Neural cell (in vitro differentiated cells): ENCODE measurements around the gene PCDH9. TPM values are rescaled to one million over a fixed set of nuclear protein-coding genes. Genes with fewer than 3 reads are reported as not detected.
A peak's percentile ranks its signal among the peaks of the same experiment; 100 is the strongest.

Source experiments
- H2AFZ ChIP-seq: fragments of 200-600, 300-800 bp; sonication (generic), shearing (Covaris generic); 2 replicates; pipeline ENCODE4 v1.6.0; 2014; ENCODE audit warnings: low read depth, mild to moderate bottlenecking, antibody characterized with exemption, low read length, moderate library complexity
- H3F3A ChIP-seq: fragments of 200-600 bp; shearing (Covaris generic); 2 replicates; pipeline ENCODE4 v1.6.1; 2016; ENCODE audit warnings: mild to moderate bottlenecking, moderate library complexity, mixed read lengths, antibody characterized with exemption, low read length; ENCODE audit not compliant: insufficient read depth, poor library complexity, severe bottlenecking
- H3K27ac ChIP-seq: fragments of 200-600, 300-800 bp; sonication (generic), shearing (Covaris generic); 2 replicates; pipeline ENCODE4 v1.5.1; 2014; ENCODE audit warnings: mild to moderate bottlenecking, low read length, moderate library complexity
- H3K27me3 ChIP-seq: fragments of 300-800, 200-600 bp; sonication (generic), shearing (Covaris generic); 2 replicates; pipeline ENCODE4 v1.6.0; 2014; ENCODE audit warnings: mild to moderate bottlenecking, low read depth, low read length, moderate library complexity; ENCODE audit not compliant: insufficient read depth
- H3K36me3 ChIP-seq: fragments of 300-800, 200-600 bp; sonication (generic), shearing (Covaris generic); 2 replicates; pipeline ENCODE4 v1.5.1; 2014; ENCODE audit warnings: mild to moderate bottlenecking, antibody characterized with exemption, low read length, moderate library complexity; ENCODE audit not compliant: insufficient read depth
- H3K4me2 ChIP-seq: fragments of 300-800, 200-600 bp; sonication (generic), shearing (Covaris generic); 2 replicates; pipeline ENCODE4 v1.6.0; 2014; ENCODE audit warnings: mild to moderate bottlenecking, low read length
- H3K4me3 ChIP-seq: fragments of 300-800, 200-600 bp; sonication (generic), shearing (Covaris generic); 2 replicates; pipeline ENCODE4 v1.5.1; 2014; ENCODE audit warnings: mild to moderate bottlenecking, low read length, moderate library complexity
- H3K79me2 ChIP-seq: fragments of 200-600 bp; shearing (Covaris generic); replicated peaks from 2 replicates; pipeline ENCODE4 v1.6.0; 2014; ENCODE audit warnings: mild to moderate bottlenecking, low read length, moderate library complexity; ENCODE audit not compliant: insufficient read depth
- H3K9ac ChIP-seq: fragments of 300-800, 200-600 bp; sonication (generic), shearing (Covaris generic); 2 replicates; pipeline ENCODE4 v1.6.1; 2016; ENCODE audit warnings: mild to moderate bottlenecking, low read length, mixed read lengths
- H3K9me2 ChIP-seq: fragments of 200-600 bp; shearing (Covaris generic); 2 replicates; pipeline ENCODE4 v1.6.1; 2016; ENCODE audit warnings: mild to moderate bottlenecking, low read length, mixed read lengths; ENCODE audit not compliant: insufficient read depth
- H3K9me3 ChIP-seq: fragments of 200-600, 300-800 bp; sonication (generic), shearing (Covaris generic); 2 replicates; pipeline ENCODE4 v1.6.1; 2016; ENCODE audit warnings: mild to moderate bottlenecking, mixed run types, low read length, moderate library complexity, mixed read lengths
- H4K20me1 ChIP-seq: fragments of 200-600 bp; shearing (Covaris generic); 2 replicates; pipeline ENCODE4 v1.6.1; 2016; ENCODE audit warnings: mild to moderate bottlenecking, mixed run types; ENCODE audit not compliant: insufficient read depth
- EP300 ChIP-seq: fragments of 450-650 bp; conservative IDR thresholded peaks from 2 replicates; pipeline ENCODE4 v1.6.1; 2014; ENCODE audit warnings: antibody characterized with exemption, mild to moderate bottlenecking, moderate library complexity; ENCODE audit not compliant: poor library complexity, severe bottlenecking
- EZH2 ChIP-seq: fragments of 200-600, 300-800 bp; shearing (Covaris generic), sonication (generic); IDR thresholded peaks from 2 replicates; pipeline ENCODE4 v1.6.1; 2014; ENCODE audit warnings: antibody characterized with exemption, low read length, borderline replicate concordance, mild to moderate bottlenecking; ENCODE audit not compliant: insufficient read depth, poor library complexity, severe bottlenecking
- MXI1 ChIP-seq: fragments of 450-650 bp; conservative IDR thresholded peaks from 2 replicates; pipeline ENCODE4 v1.6.1; 2014; ENCODE audit warnings: antibody characterized with exemption, mild to moderate bottlenecking; ENCODE audit not compliant: poor library complexity, severe bottlenecking
- POLR2AphosphoS5 ChIP-seq: IDR thresholded peaks from 2 replicates; pipeline ENCODE4 v1.6.1; 2012
- RAD21 ChIP-seq: fragments of 450-650 bp; conservative IDR thresholded peaks from 2 replicates; pipeline ENCODE4 v1.6.1; 2014; ENCODE audit warnings: antibody characterized with exemption, mild to moderate bottlenecking, moderate library complexity
- SMC3 ChIP-seq: fragments of 450-650 bp; conservative IDR thresholded peaks from 2 replicates; pipeline ENCODE4 v1.6.1; 2014; ENCODE audit warnings: antibody characterized with exemption, mild to moderate bottlenecking, moderate library complexity; ENCODE audit not compliant: poor library complexity
- TAF1 ChIP-seq: IDR thresholded peaks from 2 replicates; pipeline ENCODE4 v1.6.1; 2012; ENCODE audit warnings: low read depth
- polyA plus RNA-seq: library from polyadenylated mRNA; depleted of rRNA; stranded (reverse); fragments of >200 nt; gene quantifications from 2 replicates; pipeline ENCODE4 v1.2.3, GENCODE V29; 2014
- TF ChIP-seq, protein P1 (sequence below): IDR thresholded peaks from 2 replicates; pipeline ENCODE4 v1.6.1; 2012; ENCODE audit warnings: borderline replicate concordance
- TF ChIP-seq, protein P2 (sequence below): fragments of 450-650 bp; IDR thresholded peaks from 2 replicates; pipeline ENCODE4 v1.5.1; 2014; ENCODE audit warnings: antibody characterized with exemption, mild to moderate bottlenecking, moderate library complexity; ENCODE audit not compliant: poor library complexity, severe bottlenecking

PCDH9 gene
- polyA plus RNA-seq, 1 donor from 2014 or later = 4.6 TPM

DNA sequence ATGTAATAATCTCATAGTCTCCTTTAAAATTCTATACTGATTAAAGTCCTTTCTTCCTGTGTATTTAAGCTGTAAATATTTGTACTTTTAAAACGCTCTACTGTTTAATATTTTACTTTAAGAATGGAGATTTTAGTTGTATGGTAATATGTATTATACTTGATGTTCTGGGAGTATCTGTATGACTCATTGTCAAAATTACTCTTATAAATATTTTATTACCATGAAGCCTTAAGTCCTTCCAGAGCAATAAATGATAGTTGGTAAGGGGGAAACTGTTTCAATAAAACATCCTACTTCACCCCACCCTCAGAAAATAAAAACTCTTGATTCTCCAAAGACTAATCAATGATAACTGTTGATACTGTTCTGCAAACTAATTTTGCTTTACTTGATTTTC is 6.4 kb downstream of the PCDH9 start:
- TF ChIP-seq SMC3 (no peak), EP300 (no peak), EZH2 (no peak), TAF1 (no peak), RAD21 (no peak), POLR2AphosphoS5 (no peak)
- TF ChIP-seq, protein P1, sequence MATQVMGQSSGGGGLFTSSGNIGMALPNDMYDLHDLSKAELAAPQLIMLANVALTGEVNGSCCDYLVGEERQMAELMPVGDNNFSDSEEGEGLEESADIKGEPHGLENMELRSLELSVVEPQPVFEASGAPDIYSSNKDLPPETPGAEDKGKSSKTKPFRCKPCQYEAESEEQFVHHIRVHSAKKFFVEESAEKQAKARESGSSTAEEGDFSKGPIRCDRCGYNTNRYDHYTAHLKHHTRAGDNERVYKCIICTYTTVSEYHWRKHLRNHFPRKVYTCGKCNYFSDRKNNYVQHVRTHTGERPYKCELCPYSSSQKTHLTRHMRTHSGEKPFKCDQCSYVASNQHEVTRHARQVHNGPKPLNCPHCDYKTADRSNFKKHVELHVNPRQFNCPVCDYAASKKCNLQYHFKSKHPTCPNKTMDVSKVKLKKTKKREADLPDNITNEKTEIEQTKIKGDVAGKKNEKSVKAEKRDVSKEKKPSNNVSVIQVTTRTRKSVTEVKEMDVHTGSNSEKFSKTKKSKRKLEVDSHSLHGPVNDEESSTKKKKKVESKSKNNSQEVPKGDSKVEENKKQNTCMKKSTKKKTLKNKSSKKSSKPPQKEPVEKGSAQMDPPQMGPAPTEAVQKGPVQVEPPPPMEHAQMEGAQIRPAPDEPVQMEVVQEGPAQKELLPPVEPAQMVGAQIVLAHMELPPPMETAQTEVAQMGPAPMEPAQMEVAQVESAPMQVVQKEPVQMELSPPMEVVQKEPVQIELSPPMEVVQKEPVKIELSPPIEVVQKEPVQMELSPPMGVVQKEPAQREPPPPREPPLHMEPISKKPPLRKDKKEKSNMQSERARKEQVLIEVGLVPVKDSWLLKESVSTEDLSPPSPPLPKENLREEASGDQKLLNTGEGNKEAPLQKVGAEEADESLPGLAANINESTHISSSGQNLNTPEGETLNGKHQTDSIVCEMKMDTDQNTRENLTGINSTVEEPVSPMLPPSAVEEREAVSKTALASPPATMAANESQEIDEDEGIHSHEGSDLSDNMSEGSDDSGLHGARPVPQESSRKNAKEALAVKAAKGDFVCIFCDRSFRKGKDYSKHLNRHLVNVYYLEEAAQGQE = no peak
- TF ChIP-seq, protein P2, sequence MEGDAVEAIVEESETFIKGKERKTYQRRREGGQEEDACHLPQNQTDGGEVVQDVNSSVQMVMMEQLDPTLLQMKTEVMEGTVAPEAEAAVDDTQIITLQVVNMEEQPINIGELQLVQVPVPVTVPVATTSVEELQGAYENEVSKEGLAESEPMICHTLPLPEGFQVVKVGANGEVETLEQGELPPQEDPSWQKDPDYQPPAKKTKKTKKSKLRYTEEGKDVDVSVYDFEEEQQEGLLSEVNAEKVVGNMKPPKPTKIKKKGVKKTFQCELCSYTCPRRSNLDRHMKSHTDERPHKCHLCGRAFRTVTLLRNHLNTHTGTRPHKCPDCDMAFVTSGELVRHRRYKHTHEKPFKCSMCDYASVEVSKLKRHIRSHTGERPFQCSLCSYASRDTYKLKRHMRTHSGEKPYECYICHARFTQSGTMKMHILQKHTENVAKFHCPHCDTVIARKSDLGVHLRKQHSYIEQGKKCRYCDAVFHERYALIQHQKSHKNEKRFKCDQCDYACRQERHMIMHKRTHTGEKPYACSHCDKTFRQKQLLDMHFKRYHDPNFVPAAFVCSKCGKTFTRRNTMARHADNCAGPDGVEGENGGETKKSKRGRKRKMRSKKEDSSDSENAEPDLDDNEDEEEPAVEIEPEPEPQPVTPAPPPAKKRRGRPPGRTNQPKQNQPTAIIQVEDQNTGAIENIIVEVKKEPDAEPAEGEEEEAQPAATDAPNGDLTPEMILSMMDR = no peak
- Histone ChIP-seq H3K27me3 (no peaks in the 10 kb centered on the region), H3K4me3 (peak overlapping the region; percentile 43), H2AFZ (no peak overlapping the region), H3K27ac (no peak overlapping the region), H3F3A (no peaks in the 10 kb centered on the region), H3K9ac (no peak overlapping the region), H3K9me2 (no peaks in the 10 kb centered on the region), H3K4me2 (no peak overlapping the region), H3K9me3 (no peaks in the 10 kb centered on the region), H3K79me2 (peaks cover 7% of the 10 kb centered on the region), H3K36me3 (no peaks in the 10 kb centered on the region), H4K20me1 (no peaks in the 10 kb centered on the region)

DNA sequence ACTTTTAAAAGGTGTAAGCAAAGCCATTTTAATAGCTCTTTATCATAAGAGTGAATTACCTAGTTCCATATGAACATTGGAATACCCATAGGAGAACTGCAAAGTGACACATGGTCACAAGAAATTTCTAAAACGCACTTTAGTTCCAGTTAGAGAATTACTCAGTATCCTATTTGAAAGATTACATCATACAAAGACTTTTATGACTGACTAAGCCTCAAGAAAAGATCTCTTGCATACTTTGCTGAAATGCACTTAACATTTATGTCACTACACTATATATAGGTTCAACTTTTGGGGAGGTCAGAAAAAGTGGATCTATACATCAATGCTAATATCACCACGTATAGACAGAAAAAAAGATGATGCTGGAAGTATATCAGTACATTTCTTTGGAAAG is 7.1 kb downstream of the PCDH9 start:
- no peaks in the 10 kb centered on the region for H3K9me3 ChIP-seq
- H3K4me2 ChIP-seq = no peak overlapping the region
- peaks cover under 1% of the 10 kb centered on the region for H3K79me2 ChIP-seq
- no peaks in the 10 kb centered on the region for H3K27me3 ChIP-seq
- no peak overlapping the region for H2AFZ ChIP-seq
- H3K27ac ChIP-seq = no peak overlapping the region
- H4K20me1 ChIP-seq = no peaks in the 10 kb centered on the region
- H3K4me3 ChIP-seq = peak overlapping the region; percentile 43
- H3F3A ChIP-seq = no peaks in the 10 kb centered on the region
- H3K9ac ChIP-seq = no peak overlapping the region
- no peak for TF ChIP-seq TAF1
- no peaks in the 10 kb centered on the region for H3K36me3 ChIP-seq
- H3K9me2 ChIP-seq = no peaks in the 10 kb centered on the region

DNA sequence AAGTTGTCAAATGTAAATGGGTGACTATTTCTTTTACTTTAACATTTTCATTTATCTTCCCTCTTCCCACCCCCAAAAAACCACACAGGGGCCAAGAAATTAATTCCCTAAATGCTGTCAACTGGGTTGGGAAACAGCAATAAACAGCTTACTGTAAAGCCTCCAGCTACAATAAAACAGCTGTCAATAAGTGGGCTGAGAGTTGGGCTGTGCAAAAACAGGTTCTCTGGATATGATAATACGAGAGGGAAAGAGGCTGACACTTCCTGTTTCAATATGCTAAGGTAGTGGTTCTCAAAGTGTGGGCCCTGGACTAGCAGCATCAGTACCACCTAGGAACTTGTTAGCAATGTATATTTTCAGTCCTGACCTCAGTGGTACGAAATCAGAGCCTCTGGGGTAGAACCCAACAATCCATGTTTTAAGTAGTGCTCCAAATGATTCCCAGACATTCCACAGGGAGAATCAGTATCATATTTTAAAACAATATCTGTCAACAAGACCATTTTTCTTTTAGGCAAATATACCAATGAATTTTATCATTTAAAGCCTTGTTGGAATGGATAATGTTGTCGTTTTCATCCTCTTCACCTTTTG is 8.4 kb downstream of the PCDH9 start:
- H3K79me2 ChIP-seq = no peaks in the 10 kb centered on the region
- H3F3A ChIP-seq = no peaks in the 10 kb centered on the region
- no peaks in the 10 kb centered on the region for H3K9me2 ChIP-seq
- H3K27ac ChIP-seq = no peak overlapping the region
- no peak overlapping the region for H2AFZ ChIP-seq
- no peaks in the 10 kb centered on the region for H3K9me3 ChIP-seq
- no peak overlapping the region for H3K9ac ChIP-seq
- H3K36me3 ChIP-seq = no peaks in the 10 kb centered on the region
- no peaks in the 10 kb centered on the region for H3K27me3 ChIP-seq
- no peak overlapping the region for H3K4me3 ChIP-seq
- H4K20me1 ChIP-seq = no peaks in the 10 kb centered on the region
- TF ChIP-seq POLR2AphosphoS5 (no peak), RAD21 (no peak), EP300 (no peak), SMC3 (no peak), EZH2 (no peak), TAF1 (no peak), MXI1 (no peak)
- TF ChIP-seq, protein P2 = no peak
- TF ChIP-seq, protein P1 = no peak
- H3K4me2 ChIP-seq = no peak overlapping the region
